ENCODE data around the gene GSG1L. TPM values are rescaled to one million over a fixed set of nuclear protein-coding genes. Genes with fewer than 3 reads are reported as not detected.

Gene GSG1L
- total RNA-seq, 3 donors from 2014 or later: not detected

DNA sequence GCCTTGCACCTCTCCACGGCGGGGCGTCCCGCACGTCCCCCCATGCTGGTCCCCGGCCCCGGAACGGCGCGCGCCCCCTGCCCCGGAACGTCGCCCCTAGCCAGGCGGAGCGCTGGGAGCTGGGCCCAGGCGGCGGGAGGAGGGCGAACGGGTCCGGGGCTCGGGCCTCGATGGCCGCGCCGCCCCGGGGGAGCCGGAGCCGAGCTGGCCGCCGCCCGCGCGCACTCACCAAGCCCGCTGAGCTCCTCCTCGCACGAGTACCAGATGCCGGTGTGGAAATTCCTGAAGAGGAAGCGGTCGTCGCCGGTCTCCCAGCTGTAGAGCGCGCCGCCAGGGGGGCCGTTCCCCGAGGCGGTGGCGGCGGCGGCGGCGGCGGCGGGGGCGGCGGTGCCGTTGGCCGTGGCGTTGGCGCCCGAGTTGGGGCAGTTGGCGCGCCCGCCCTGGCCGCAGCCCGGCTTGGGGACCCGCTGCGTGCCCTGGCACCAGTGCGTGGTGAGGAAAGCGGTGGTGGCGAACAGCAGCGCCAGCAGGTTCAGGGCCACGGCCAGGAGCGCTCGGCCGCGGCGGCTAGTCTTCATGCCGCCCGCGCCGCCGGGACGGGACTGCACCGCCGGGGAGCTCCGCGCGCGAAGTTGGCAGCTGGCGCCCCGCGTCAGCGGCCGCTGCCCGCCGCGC is 530 bp downstream of the GSG1L start:
- Mint-ChIP-seq H3K36me3 (ENCODE audit: insufficient read depth) (no peaks in the 10 kb centered on the region), H3K27me3 (ENCODE audit: low read depth) (peaks cover 53% of the 10 kb centered on the region), H3K4me1 (ENCODE audit: low read depth) (peaks cover 2% of the 10 kb centered on the region), H3K9me3 (no peaks in the 10 kb centered on the region), H3K4me3 (no peak overlapping the region)
- peak; percentile 22 to 39 for ATAC-seq
- DNase-seq: no peak

DNA sequence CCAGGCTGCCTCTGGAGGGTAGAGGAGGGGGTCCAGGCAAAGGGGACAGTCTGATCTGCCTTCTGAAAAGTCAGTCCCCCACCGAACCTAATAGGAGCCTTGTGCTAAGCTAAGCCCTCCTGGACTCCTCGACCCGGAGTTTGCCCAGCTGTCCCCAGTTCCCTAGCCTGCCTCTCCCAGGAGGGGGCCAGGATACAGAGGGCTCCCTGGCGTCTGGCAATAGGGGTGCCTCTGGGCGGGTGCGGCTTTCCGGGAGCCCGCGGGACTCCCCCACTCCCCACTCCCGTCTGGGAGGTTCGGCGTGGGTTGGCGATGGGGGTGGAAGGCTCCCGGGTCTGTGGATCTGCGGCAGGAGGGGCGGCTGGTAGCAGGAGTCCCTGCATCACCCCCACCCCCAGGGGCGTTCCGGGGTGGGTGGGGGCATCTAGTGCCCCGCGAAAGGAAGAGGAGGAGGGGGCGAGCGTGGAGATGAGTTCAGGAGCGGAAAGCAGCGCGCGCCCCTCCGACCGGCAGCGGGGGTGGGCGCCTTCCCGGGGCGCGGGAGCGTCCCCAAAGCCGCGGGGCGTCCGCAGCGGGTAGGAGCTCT is 1.2 kb downstream of the GSG1L start:
- H3K36me3 Mint-ChIP-seq (ENCODE audit: insufficient read depth): no peaks in the 10 kb centered on the region
- DNase-seq: no peak
- H3K4me1 Mint-ChIP-seq (ENCODE audit: low read depth): peaks cover 2% of the 10 kb centered on the region
- H3K4me3 Mint-ChIP-seq: no peak overlapping the region
- no peaks in the 10 kb centered on the region for H3K9me3 Mint-ChIP-seq
- peaks cover 56% of the 10 kb centered on the region for H3K27me3 Mint-ChIP-seq (ENCODE audit: low read depth)
- ATAC-seq: no peak

DNA sequence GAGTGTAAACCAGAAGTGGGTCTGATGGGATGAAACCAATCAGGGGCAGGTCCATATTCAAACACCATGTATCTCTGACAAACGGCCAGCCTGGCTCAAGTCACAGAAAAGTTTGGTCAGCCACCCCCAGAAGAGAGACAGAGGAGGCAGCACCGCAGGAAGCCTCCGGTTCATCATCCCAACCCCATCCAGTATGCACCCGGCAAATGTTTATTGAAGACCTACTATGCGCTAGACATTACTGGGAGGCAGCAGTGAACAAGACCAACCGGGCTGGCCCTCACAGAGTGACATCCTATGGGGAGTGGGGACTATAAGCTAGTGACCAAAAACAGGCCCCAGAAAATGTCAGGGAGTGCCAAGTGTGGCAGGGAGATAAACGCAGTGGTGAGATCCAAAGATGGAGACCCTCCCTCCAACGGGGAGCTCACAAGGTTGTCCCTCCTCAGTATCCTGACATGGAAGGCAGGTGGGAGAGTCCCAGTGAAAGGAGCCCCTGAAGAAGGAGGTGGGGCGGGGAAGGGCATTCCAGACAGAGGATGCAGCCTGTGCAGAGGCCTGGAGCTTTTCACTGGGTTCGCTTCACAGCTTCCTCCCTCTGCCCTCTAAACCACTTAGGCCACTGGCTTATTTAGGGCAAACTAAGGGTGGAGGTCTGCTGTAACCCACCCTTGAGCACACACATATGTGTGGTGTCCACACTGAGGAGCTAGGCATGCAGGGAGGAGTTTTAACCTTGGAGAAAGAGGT is 2.0 kb downstream of the GSG1L start:
- Mint-ChIP-seq H3K4me1 (ENCODE audit: low read depth) (peaks cover 2% of the 10 kb centered on the region), H3K36me3 (ENCODE audit: insufficient read depth) (no peaks in the 10 kb centered on the region), H3K4me3 (no peak overlapping the region), H3K27me3 (ENCODE audit: low read depth) (peaks cover 64% of the 10 kb centered on the region), H3K9me3 (no peaks in the 10 kb centered on the region)
- no peak for ATAC-seq
- DNase-seq: no peak

DNA sequence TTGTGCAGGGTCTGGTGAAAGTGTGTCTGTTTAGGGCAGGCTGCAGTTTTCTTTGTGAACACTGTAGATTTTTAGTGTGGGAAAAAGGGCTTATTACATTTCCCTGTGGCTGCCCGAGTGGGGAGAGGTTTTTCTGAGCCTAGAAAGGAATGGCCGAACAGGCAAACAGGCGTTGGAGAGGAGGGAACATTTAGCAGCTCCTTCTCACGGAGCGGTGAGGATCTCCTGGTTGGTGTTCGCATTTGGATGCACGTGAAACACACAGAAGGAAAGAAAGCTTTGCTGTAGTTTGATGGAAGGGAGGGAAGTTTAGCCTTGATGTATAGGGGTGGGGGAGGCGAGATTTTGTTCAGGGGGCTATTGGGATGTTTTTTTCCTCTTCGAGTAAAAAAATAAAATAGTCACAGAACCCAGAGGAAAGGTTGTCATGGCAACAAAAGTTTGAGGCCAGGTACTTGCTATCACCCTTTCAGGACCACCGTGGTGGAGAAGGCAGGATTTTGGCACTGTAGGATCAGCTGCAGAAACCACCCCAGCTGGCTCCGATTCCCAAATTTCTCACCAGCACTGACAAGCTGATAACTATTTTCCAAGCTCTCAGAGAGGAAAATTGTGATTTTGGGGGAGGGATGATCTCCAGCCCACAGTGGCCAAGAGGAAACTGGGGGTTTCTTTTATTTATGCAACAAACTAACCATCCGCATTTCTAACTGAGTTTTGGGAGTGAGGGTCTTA is 3.5 kb downstream of the GSG1L start:
- no peak for ATAC-seq
- H3K4me1 Mint-ChIP-seq (ENCODE audit: low read depth): peaks cover 2% of the 10 kb centered on the region
- H3K36me3 Mint-ChIP-seq (ENCODE audit: insufficient read depth): no peaks in the 10 kb centered on the region
- H3K9me3 Mint-ChIP-seq: no peaks in the 10 kb centered on the region
- DNase-seq: no peak
- H3K4me3 Mint-ChIP-seq: no peak overlapping the region
- peaks cover 54% of the 10 kb centered on the region for H3K27me3 Mint-ChIP-seq (ENCODE audit: low read depth)

DNA sequence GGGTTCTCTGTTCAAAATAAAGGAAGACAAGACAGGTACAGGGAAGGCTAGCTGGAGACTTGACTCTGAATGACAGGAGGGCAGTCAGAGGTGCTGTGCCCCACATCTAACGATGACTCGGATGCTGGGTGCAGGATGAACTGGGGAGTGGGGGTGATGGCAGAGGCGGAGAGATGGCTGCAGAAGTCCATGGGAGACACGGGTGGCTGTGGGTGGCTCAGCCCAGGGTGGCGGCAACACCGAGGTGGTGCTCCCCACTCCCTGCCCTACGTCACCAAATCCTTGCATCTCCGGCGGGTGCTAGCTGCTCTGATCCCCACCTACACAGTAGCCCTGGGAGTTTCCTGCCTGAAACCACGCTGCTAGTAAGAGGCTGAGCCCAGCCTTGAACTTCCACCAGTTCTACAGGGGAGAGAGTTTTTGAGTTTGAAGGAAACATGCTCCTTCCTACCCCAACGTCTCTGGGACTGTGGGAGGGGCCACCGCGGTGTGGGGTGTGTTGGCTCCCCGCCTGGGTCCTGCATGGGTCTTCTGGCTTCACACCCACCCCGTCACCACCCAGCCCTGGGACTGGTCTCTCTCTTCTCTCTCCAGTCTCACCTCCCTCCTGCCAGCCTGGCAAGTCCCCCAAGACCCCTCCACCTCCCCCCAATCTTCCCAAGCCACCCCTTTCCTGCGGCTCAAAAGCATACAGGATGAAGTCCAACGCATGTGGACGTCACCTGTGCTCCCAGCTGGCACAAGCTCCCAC is 4.5 kb downstream of the GSG1L start:
- Mint-ChIP-seq H3K9me3 (no peaks in the 10 kb centered on the region), H3K36me3 (ENCODE audit: insufficient read depth) (no peaks in the 10 kb centered on the region), H3K27me3 (ENCODE audit: low read depth) (peaks cover 48% of the 10 kb centered on the region), H3K4me3 (no peak overlapping the region), H3K4me1 (ENCODE audit: low read depth) (peaks cover 2% of the 10 kb centered on the region)
- peak in 1 of 2 donors; percentile 20 for ATAC-seq
- no peak for DNase-seq

DNA sequence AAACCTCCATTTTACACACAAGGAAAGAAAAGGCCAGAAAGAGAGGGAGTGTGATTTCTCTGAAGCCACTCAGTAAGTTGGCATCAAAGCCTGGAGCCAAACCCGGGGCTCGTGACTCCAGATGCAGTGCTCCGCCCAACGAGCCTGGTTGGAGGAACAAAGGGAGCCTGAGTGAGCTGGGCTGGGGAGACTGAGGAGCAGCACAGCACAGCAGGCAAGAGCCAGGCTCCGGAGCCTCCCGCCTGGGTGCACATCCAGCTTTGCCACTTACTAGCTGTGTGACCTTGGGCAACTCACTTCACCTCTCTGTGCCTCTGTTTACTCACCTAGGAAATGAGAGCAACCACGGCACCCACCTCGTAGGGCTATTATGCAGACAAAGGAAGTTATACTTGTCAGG is 5.6 kb downstream of the GSG1L start:
- H3K36me3 Mint-ChIP-seq (ENCODE audit: insufficient read depth): no peaks in the 10 kb centered on the region
- DNase-seq: no peak
- H3K4me1 Mint-ChIP-seq (ENCODE audit: low read depth): peaks cover 2% of the 10 kb centered on the region
- H3K4me3 Mint-ChIP-seq: no peak overlapping the region
- H3K9me3 Mint-ChIP-seq: no peaks in the 10 kb centered on the region
- no peak for ATAC-seq
- H3K27me3 Mint-ChIP-seq (ENCODE audit: low read depth): peaks cover 53% of the 10 kb centered on the region

DNA sequence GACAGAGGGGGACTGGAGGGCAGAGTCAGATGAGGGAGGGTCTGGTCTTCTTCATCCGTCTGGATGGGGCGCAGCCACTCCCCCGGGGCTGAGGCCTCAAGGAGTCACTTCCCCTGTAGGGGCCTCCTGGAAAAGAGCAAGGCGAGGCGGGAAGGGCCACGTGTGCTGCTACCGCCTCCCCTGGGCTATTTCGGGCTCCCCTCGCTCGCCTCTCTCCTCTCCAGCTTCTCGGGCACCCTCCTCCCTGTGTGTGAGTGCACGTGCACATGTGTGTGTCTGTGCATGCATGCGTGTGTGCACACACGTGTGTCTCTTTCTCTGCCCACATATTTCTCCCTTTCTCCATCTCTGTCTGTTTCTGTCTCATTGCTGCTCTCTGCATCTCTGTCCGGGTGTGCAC is 10.1 kb downstream of the GSG1L start:
- Mint-ChIP-seq H3K4me3 (no peak overlapping the region), H3K9me3 (peaks cover 6% of the 10 kb centered on the region), H3K36me3 (ENCODE audit: insufficient read depth) (peaks cover 3% of the 10 kb centered on the region), H3K27me3 (ENCODE audit: low read depth) (peaks cover 27% of the 10 kb centered on the region), H3K4me1 (ENCODE audit: low read depth) (no peaks in the 10 kb centered on the region)
- no peak for ATAC-seq
- no peak for DNase-seq

DNA sequence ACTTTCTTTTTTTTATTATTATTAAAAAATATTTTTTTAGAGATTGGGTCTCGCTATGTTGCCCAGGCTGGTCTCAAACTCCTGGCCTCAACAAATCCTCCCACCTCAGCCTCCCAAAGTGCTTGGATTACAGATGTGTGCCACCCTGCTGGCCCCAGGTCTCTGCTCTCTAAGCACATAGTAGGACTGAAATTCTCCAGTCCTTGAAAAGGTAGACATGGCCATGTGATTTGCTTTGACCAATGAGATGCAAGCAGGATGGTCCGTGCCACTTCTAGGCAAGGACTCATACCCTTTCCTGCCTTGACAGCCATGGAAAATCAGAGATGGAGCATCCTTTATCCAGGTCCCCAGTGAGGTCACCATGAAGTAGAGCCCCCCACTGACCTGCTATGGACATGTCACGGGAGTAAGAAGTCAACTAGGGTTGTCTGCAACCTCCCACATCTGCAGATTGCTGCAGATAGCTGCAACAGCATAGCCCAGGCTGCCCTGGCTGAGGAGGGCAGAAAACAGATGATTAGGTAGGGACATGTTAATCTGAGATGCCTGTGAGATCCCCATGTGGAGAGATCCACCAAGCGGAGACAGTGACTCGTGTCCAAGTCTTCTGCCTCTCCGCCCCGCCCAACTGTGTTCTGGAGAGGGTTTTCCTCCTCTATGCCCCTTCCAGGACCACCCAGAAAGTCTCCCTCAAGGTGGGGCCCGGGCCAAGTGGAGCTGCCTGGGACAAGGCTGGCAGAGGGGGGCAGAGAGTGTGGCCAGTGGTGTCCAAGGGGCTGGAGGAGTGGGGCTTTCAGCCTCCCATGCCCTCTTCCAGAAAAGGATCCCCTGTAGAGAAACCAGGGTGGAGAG is 11.0 kb downstream of the GSG1L start:
- peaks cover 3% of the 10 kb centered on the region for H3K36me3 Mint-ChIP-seq (ENCODE audit: insufficient read depth)
- H3K4me1 Mint-ChIP-seq (ENCODE audit: low read depth): no peaks in the 10 kb centered on the region
- no peak for DNase-seq
- H3K4me3 Mint-ChIP-seq: no peak overlapping the region
- ATAC-seq: no peak
- peaks cover 21% of the 10 kb centered on the region for H3K27me3 Mint-ChIP-seq (ENCODE audit: low read depth)
- peaks cover 9% of the 10 kb centered on the region for H3K9me3 Mint-ChIP-seq

DNA sequence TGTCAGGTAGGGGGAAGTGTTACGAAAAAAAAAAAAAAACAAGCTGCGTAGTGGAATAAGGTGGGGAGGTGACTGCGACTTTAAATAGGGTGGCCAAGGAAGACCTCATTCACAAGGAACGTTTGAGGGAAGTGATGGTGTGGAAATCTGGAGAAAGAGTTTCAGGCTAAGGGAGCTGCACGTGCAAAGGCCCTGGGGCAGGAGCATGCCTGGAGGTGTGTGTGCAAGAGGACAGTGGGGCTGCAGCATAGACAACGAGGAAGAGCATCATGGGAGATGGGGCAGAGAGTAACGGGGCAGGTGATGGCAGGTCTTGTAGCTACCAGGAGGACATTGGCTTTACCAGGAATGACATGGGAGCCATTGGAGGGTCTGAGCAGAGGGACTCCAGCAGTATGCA is 12.0 kb downstream of the GSG1L start:
- peaks cover 17% of the 10 kb centered on the region for H3K27me3 Mint-ChIP-seq (ENCODE audit: low read depth)
- H3K4me3 Mint-ChIP-seq: no peak overlapping the region
- ATAC-seq: no peak
- no peaks in the 10 kb centered on the region for H3K4me1 Mint-ChIP-seq (ENCODE audit: low read depth)
- DNase-seq: no peak
- H3K36me3 Mint-ChIP-seq (ENCODE audit: insufficient read depth): peaks cover 3% of the 10 kb centered on the region
- peaks cover 11% of the 10 kb centered on the region for H3K9me3 Mint-ChIP-seq

DNA sequence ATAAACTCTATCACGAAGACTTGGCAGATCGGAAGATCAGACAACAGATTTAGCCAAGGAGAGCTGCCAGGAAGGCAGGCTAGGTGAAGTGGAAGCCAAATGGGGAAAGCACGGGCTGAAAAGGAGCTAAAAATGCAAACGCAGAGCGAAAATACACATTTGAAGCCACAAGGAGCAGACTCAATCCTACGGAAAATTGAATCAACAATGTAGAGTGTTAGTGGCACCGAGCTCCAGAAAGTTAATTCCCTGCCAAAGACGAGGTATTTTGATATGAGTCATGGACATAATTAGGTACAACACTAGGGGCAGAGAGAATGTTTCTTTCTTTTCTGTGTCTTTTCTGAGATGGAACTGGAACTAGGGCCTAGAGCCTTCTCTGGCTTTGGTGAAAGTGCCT is 20.7 kb downstream of the GSG1L start:
- Mint-ChIP-seq H3K36me3 (ENCODE audit: insufficient read depth) (no peaks in the 10 kb centered on the region), H3K4me1 (ENCODE audit: low read depth) (no peaks in the 10 kb centered on the region), H3K27me3 (ENCODE audit: low read depth) (peaks cover 10% of the 10 kb centered on the region), H3K4me3 (no peak overlapping the region), H3K9me3 (peaks cover 4% of the 10 kb centered on the region)
- ATAC-seq (no peak), DNase-seq (no peak)

DNA sequence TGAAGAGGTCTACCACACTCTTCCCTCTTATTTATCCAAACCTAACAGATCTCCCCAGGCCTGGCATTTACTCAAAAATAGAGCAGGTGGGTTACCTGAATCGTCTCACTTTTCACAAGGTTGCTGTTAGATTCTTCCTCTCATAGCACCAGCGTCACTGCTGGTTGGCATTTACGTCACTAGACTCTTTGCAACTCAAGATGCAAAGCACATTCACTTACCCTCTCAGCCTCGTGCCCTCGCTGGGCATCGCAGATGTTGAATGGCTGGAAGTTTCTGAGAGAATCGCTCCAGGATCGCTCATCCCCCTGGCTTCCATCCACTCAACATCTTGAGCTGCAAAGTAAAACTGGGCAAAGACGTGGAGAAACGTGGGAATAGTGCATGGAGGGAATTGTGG is 21.9 kb downstream of the GSG1L start:
- H3K9me3 Mint-ChIP-seq: no peaks in the 10 kb centered on the region
- H3K4me1 Mint-ChIP-seq (ENCODE audit: low read depth): no peaks in the 10 kb centered on the region
- no peaks in the 10 kb centered on the region for H3K36me3 Mint-ChIP-seq (ENCODE audit: insufficient read depth)
- peaks cover 9% of the 10 kb centered on the region for H3K27me3 Mint-ChIP-seq (ENCODE audit: low read depth)
- H3K4me3 Mint-ChIP-seq: no peak overlapping the region
- no peak for DNase-seq
- no peak for ATAC-seq

DNA sequence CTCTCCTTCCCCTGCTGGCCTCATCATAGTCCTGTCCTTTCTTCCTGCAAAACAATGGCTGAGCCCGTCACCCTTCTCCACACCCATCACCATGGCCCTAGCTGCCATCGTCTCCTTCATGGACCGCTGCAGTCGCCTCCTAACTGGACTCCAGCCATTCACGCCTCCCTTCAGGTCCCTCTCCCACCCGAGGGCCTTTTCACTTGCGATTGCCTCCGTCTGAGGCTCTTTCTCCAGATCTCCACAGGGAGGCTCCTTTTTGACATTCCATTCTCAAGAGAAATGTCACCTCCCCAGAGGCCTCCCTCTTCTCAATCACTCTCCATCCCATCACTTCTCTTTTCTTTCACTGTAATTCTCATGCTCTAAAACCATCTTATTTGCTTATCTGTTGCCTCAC is 23.5 kb downstream of the GSG1L start:
- DNase-seq (no peak), ATAC-seq (no peak)
- H3K4me3 Mint-ChIP-seq: no peak overlapping the region
- no peaks in the 10 kb centered on the region for H3K9me3 Mint-ChIP-seq
- H3K36me3 Mint-ChIP-seq (ENCODE audit: insufficient read depth): no peaks in the 10 kb centered on the region
- peaks cover 10% of the 10 kb centered on the region for H3K27me3 Mint-ChIP-seq (ENCODE audit: low read depth)
- no peaks in the 10 kb centered on the region for H3K4me1 Mint-ChIP-seq (ENCODE audit: low read depth)

DNA sequence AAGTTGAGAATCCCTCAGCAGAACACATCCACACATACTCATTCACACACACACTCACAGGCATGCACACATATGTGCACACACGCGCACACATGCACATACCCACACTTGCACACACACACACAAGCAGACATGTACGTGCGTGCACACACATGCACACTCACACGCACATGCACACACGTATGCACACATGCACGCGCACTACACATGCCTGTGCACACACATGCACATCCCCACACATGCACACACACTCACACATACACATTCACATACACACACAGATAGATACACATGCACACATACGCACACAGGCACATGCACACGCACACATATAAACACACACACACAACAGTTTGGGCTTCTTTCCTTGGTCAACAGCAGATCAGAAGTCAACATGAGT is 24.0 kb downstream of the GSG1L start:
- H3K27me3 Mint-ChIP-seq (ENCODE audit: low read depth): peaks cover 10% of the 10 kb centered on the region
- ATAC-seq: no peak
- H3K4me3 Mint-ChIP-seq: no peak overlapping the region
- no peak for DNase-seq
- H3K9me3 Mint-ChIP-seq: no peaks in the 10 kb centered on the region
- H3K36me3 Mint-ChIP-seq (ENCODE audit: insufficient read depth): no peaks in the 10 kb centered on the region
- H3K4me1 Mint-ChIP-seq (ENCODE audit: low read depth): no peaks in the 10 kb centered on the region
